CD4-positive, alpha-beta T cell treated with Interleukin-4 for 4 hours (primary cell): ENCODE measurements around the gene RMND5A.

Source experiments
- DNase-seq: peaks from one replicate; pipeline ENCODE4 v3.0.0-alpha.2; 2020

Gene RMND5A

DNA sequence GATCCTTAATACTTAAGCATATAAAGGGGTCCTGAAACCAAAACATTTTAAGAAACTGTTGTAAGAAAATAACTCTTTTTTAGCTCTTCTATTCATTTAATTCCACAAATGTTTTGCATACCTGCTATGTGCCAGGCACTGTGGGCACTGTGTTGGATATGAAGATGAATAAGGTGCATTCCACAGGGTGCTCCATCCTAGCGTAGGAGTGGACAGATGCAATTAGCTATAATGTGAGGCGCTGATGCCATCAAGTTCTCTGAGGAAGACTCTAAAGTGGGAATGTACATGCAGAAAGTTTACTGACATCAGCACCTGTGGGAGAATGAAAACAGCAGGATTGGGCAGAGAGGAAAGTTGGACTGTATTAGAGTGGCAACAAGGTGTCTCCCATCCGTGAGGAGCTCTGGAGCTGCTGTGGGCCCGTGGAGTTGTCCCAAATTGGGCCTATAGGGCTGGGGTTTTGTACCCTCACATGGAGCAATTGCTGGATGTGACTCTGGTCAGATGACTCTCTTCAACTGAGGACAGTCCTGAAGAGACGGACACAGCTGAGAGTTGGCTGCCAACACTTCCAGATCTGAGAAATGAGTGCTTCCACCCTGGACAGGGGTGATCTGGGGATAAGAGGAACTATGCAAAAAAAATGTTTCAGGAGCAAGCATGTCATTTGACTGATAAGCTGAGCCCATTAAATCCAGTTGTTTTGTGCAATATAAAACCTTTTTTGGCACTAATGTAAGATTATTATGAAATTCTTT, 48.3 kb downstream of the RMND5A start:
- no peak for DNase-seq

DNA sequence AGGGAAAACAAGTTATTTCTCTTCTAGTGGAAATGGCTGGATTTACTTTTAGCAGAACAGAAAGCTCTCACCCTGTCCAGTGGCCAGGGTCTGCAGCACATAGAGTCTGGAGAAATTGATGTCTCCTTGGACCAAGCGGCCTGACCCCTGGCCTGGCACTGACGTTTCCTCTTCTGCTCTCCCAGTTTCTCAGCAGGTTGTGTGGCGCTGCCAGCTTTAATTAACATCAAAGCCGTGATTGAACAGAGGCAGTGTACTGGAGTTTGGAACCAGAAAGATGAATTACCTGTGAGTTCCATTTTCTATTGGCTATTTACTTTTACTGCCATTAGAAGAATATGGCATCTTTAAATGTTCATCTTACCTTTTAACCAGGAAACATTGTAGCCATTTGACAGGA, 49.7 kb downstream of the RMND5A start:
- no peak for DNase-seq

DNA sequence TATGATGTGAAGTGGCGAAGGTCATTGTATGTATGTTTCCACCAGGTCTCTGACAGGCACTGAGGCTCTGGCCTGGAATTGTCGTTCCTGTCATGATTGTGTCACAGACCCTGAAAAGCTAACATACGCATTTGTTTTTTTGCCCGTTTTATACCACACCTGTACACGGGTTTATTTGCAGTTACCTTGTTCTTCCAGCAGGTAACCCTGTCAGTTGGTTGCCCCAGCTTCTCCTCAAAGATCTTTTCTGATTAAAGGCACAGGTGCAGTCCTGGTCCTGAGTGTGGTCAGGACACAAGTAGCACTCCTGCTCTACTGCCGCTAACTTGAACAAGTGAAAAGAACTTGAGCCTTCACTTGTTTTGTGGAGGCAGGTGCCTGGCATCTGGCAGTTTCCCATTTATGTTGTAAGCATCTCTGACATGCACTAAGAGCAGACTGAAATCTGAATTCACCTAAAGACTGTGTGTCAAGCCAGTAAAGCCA, 50.8 kb downstream of the RMND5A start:
- no peak for DNase-seq

GRCh38 chr2:86772611-86773010, 52.5 kb downstream of the RMND5A start:
- no peak for DNase-seq

- DNase-seq, result no peak
Observed at GRCh38 chr2:86774862-86775261, 54.8 kb downstream of the RMND5A start.

- DNase-seq, result no peak
Observed at GRCh38 chr2:86775338-86775737, 55.2 kb downstream of the RMND5A start.

- no peak for DNase-seq
Observed at GRCh38 chr2:86776532-86776931, 56.4 kb downstream of the RMND5A start.

DNA sequence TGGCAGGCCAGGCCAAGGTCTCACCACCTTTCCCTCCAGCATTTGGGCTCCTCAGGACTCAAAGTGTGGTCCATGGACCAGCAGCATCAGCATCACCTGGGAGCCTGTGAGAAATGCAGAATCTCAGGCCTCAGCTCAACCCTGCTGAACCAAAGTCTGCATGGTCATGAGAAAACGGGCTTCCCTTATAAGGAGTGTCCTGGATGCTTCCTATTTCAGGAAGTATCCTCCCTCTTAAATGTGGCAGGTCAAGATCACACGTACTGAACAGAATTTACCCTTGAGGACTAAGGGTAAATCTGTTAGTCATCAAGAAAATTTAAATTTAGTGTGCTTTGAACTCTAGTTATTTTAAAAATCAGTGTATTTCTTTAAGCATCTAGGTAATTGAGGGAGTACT, 58.9 kb downstream of the RMND5A start:
- no peak for DNase-seq

DNA sequence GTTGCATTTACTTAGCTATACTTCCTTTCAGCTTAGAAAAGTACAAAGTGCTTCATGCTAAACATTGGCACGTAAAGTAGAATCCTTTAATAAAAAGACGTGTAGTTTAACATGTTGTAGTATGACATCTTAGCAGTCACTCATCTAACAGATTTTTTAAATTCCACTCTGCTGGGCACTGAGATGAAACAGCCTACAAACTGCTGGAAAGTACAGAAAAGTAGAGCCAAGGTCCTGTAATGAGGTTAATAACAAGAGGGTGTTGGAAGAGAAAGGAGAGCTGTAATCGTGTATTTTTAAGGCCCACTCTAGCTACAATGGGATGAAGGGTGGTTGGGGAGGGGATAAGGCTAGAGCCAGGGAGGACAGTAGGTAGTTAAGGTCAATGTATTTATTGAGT, 59.9 kb downstream of the RMND5A start:
- DNase-seq, result no peak

GRCh38 chr2:86781363-86781762, 61.3 kb downstream of the RMND5A start:
- DNase-seq, result no peak

- no peak for DNase-seq
Observed at GRCh38 chr2:86782748-86783147, 62.7 kb downstream of the RMND5A start.

- no peak for DNase-seq
Observed at GRCh38 chr2:86783615-86784339, 63.7 kb downstream of the RMND5A start.

DNA sequence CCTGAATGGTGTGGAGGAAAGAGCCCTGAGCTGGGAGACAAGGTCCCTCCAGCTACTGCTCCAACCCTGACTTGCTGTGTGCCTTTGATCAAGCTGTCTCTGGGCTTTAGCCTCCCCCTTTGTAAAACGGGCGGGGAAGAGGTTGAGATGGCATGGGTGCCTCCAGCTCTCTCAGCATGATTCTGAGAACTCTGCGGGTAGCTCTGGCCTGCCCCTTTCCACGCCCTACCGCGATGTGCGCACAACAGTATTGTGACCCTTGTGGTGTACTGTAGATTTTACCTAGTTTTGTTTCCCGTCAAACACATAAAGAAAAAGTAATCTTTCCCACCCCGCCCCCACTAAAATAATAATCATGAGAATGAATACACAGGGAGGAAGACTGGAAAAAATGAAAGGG, 65.4 kb downstream of the RMND5A start:
- DNase-seq, result peak; percentile 78

GRCh38 chr2:86786001-86786536, 66.0 kb downstream of the RMND5A start:
- DNase-seq, result peak; percentile 87

GRCh38 chr2:86787736-86788135, 67.6 kb downstream of the RMND5A start:
- DNase-seq, result peak; percentile 67

- DNase-seq, result no peak
Observed at GRCh38 chr2:86788165-86788564, 68.1 kb downstream of the RMND5A start.

DNA sequence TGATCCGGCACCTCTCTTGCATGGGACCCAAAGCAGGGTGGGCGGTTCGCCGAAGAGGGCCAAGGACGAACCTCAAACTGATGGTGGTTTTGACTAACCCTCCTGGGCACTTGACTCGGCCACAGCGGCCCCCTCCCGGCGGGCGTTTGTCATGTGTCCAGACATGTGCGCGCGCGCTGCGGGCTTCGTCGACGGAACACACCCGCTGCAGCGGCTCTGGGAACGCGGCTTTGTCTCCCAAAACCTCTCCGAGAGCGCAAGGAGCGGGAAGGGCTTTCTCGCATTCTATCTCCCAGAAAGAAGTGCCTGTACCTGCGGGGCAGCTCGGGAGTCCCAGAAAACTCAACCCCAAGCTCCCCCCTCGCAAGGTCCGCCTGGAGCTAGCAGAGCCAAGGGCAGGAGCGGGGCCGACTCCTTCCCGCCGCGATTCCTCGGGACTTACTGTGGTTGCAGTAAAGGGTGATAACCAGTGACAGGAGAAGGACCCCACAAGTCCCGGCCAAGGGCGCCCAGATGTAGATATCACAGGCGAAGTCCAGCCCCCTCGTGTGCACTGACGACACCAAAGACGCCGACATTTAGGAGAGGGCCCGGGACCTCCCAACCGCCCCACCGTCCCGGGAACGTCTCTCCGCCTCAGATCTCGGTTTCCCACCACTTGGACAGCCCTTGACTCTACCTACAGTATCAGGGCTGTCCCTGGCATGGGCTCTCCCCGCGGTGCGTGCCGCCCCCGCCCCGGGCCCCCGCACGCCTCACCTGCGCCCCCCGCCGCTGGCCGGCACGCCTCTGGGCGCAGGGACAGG, 69.0 kb downstream of the RMND5A start:
- no peak for DNase-seq

GRCh38 chr2:86789687-86790133, 69.6 kb downstream of the RMND5A start:
- DNase-seq, result no peak

DNA sequence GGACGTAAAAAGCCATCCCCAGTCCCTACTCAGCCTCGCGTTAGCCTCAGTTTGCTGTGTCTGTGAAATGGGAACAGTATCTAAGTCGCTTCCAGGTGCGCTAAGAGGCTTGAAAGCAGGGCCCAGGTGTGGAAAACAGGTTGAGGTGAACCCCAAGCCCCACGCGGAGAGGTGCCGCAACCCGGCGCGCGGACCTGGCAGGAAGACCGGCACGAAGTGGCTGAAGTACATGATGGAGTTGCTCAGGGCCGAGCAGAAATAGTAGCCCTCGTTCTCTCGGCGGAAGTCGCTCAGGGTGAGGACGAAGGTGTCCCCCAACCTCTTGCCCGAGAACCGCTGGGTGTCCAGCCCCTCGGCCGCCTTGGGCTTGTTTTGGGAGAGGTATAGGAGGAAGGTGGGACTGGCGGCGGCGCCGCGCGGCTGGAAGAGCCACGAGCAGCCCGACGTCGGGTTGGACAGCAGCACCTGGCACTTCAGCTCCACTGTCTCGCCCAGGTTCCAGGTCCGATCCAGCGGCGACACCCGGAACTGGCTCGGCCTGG, 70.1 kb downstream of the RMND5A start:
- DNase-seq, result no peak

GRCh38 chr2:86790676-86791572, 70.8 kb downstream of the RMND5A start, which contains the start of gene CD8A:
TSS of gene CD8A (minus strand) at chr2:86790913. CDS start at chr2:86790825, 88 bp downstream.
- peak; percentile 61 for DNase-seq

GRCh38 chr2:86791573-86791972, 71.5 kb downstream of the RMND5A start:
- DNase-seq, result no peak

DNA sequence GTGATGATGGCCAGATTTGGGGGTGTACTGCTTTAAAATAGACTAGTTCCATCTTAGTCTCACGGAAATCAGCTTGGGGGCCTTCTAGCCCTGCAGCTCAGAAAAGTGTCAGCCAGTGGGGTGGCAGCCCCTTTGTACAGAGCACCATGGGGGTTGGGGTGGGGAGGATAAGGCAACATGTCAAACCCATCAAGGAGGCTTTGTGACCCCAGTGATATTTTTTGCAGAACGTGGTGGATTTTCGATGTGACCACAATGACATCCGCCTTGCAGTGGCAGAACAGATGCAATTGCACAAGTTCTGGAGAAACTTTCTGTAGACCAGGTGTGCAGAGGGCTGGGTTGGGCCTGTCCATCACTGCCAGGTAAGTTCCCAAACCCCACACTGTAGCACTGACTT, 73.7 kb downstream of the RMND5A start:
- DNase-seq, result peak; percentile 66
